Trophoblast cell (in vitro differentiated cells and primary cell): Measurements from ENCODE around the gene CGB2.

Source experiments
- DNase-seq, 2 donors: peaks; one replicate each; pipeline ENCODE4 v3.0.0-alpha.2; 2016
- H2AFZ ChIP-seq: 2 replicates; pipeline ENCODE4 v1.6.1; 2013; ENCODE audit warnings: low read length, moderate library complexity, mild to moderate bottlenecking; ENCODE audit not compliant: insufficient read depth, poor library complexity
- H2AK5ac ChIP-seq: 2 replicates; pipeline ENCODE4 v1.6.1; 2013; ENCODE audit warnings: mild to moderate bottlenecking, low read length
- H2BK120ac ChIP-seq: 2 replicates; pipeline ENCODE4 v1.6.1; 2013; ENCODE audit warnings: low read length, mild to moderate bottlenecking, moderate library complexity; ENCODE audit not compliant: insufficient read depth, poor library complexity
- H2BK12ac ChIP-seq: 2 replicates; pipeline ENCODE4 v1.6.1; 2013; ENCODE audit warnings: mild to moderate bottlenecking, low read length, moderate library complexity
- H2BK5ac ChIP-seq: 2 replicates; pipeline ENCODE4 v1.6.1; 2013; ENCODE audit warnings: low read length, low read depth, moderate library complexity, mild to moderate bottlenecking; ENCODE audit not compliant: poor library complexity
- H3K14ac ChIP-seq: 2 replicates; pipeline ENCODE4 v1.6.1; 2013; ENCODE audit warnings: mild to moderate bottlenecking, low read length
- H3K18ac ChIP-seq: 2 replicates; pipeline ENCODE4 v1.6.1; 2013; ENCODE audit warnings: mild to moderate bottlenecking, low read length
- H3K23ac ChIP-seq: 2 replicates; pipeline ENCODE4 v1.6.1; 2013; ENCODE audit warnings: low read length
- H3K27ac ChIP-seq: 2 replicates; pipeline ENCODE4 v1.5.1; 2013; ENCODE audit warnings: low read depth, mild to moderate bottlenecking, inconsistent platforms, low read length, moderate library complexity
- H3K27me3 ChIP-seq: 2 replicates; pipeline ENCODE4 v1.6.1; 2013; ENCODE audit warnings: inconsistent platforms, mild to moderate bottlenecking, low read length, moderate library complexity; ENCODE audit not compliant: insufficient read depth
- H3K36me3 ChIP-seq, 2 experiments: 1 replicate in 1 of 2; 2 replicates in 1 of 2; pipeline ENCODE4 v1.6.1; 2013; ENCODE audit warnings: low read length in 2 of 2, mild to moderate bottlenecking in 2 of 2, moderate library complexity in 1 of 2; ENCODE audit not compliant: insufficient read depth in 2 of 2, control insufficient read depth in 1 of 2
- H3K4ac ChIP-seq: 2 replicates; pipeline ENCODE4 v1.6.1; 2013; ENCODE audit warnings: low read depth, mild to moderate bottlenecking, low read length, moderate library complexity
- H3K4me1 ChIP-seq, 2 experiments: 1 replicate in 1 of 2; 2 replicates in 1 of 2; pipeline ENCODE4 v1.6.1; 2013; ENCODE audit warnings: low read length in 2 of 2, mild to moderate bottlenecking in 2 of 2, moderate library complexity in 1 of 2; ENCODE audit not compliant: insufficient read depth in 2 of 2, control insufficient read depth in 1 of 2
- H3K4me2 ChIP-seq: 2 replicates; pipeline ENCODE4 v1.6.1; 2013; ENCODE audit warnings: inconsistent platforms, mild to moderate bottlenecking, low read length, moderate library complexity
- H3K4me3 ChIP-seq: 2 replicates; pipeline ENCODE4 v1.5.1; 2013; ENCODE audit warnings: mild to moderate bottlenecking, low read depth, low read length, inconsistent platforms
- H3K79me1 ChIP-seq: one replicate; pipeline ENCODE4 v1.6.1; 2013; ENCODE audit warnings: low read length
- H3K79me2 ChIP-seq: 2 replicates; pipeline ENCODE4 v1.6.1; 2013; ENCODE audit warnings: low read length, mild to moderate bottlenecking; ENCODE audit not compliant: control insufficient read depth, insufficient read depth, poor library complexity
- H3K9ac ChIP-seq: 2 replicates; pipeline ENCODE4 v1.6.1; 2013; ENCODE audit warnings: mild to moderate bottlenecking, low read length
- H3K9me3 ChIP-seq: 2 replicates; pipeline ENCODE4 v1.6.1; 2013; ENCODE audit warnings: low read depth, mild to moderate bottlenecking, control low read depth, inconsistent platforms, low read length; ENCODE audit not compliant: insufficient read depth
- H4K12ac ChIP-seq: 2 replicates; pipeline ENCODE4 v1.6.1; 2013; ENCODE audit warnings: low read depth, mild to moderate bottlenecking, low read length, moderate library complexity
- H4K8ac ChIP-seq: 2 replicates; pipeline ENCODE4 v1.6.1; 2013; ENCODE audit warnings: low read depth, mild to moderate bottlenecking, low read length, moderate library complexity
- H4K91ac ChIP-seq: one replicate; pipeline ENCODE4 v1.6.1; 2013; ENCODE audit warnings: low read depth, mild to moderate bottlenecking, low read length, moderate library complexity
- WGBS: extraction: QIAGEN DNeasy Blood & Tissue Kit; methylation state at CpG from one replicate; pipeline ENCODE4 v1.1.7; 2013; ENCODE audit warnings: missing lambda C conversion rate; ENCODE audit not compliant: insufficient read length, insufficient coverage; ENCODE audit errors: extremely low coverage; 5-methylcytosine and 5-hydroxymethylcytosine counted together

The CGB2 gene

DNA sequence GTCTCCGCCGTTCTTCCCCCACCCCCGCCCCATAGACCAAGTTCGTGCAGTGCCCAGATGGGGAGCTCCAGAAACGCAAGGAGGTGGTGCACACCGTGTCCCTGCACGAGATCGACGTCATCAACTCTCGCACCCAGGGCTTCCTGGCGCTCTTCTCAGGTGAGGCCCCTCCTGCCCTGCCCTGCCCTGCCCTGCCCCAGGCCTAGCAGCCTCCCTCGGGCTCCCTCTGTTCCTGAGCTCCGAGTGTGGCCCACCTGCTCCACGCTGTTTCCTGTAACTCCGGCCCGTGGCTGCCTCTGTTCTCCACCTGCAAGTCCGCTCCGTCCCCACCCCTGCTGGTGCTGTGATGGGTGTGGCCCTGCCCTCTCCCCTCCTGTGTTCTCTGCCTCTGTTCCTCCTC, 21.2 kb upstream of the CGB2 start:
- no peak overlapping the region for H2AK5ac ChIP-seq
- H3K79me1 ChIP-seq: peaks cover 8% of the 10 kb centered on the region
- H3K27ac ChIP-seq: no peak overlapping the region
- no peak overlapping the region for H4K8ac ChIP-seq
- no peak overlapping the region for H3K18ac ChIP-seq
- no peak for DNase-seq
- H3K4me2 ChIP-seq: no peak overlapping the region
- no peaks in the 10 kb centered on the region for H3K27me3 ChIP-seq
- H4K91ac ChIP-seq: no peak overlapping the region
- no peak overlapping the region for H3K9ac ChIP-seq
- H3K4ac ChIP-seq: no peak overlapping the region
- no peak overlapping the region for H3K4me3 ChIP-seq
- H3K79me2 ChIP-seq: no peaks in the 10 kb centered on the region
- no CpG with 5 or more reads among the region's 18 CpGs for WGBS
- H2BK12ac ChIP-seq: no peak overlapping the region
- H3K4me1 ChIP-seq: no peaks in the 10 kb centered on the region
- no peak overlapping the region for H3K23ac ChIP-seq
- peaks cover 3% of the 10 kb centered on the region for H3K9me3 ChIP-seq
- no peak overlapping the region for H2BK120ac ChIP-seq
- H3K36me3 ChIP-seq: peaks cover 62 to 66% of the 10 kb centered on the region in 2 experiments
- no peak overlapping the region for H4K12ac ChIP-seq
- H2AFZ ChIP-seq: no peak overlapping the region
- no peak overlapping the region for H3K14ac ChIP-seq
- no peak overlapping the region for H2BK5ac ChIP-seq

DNA sequence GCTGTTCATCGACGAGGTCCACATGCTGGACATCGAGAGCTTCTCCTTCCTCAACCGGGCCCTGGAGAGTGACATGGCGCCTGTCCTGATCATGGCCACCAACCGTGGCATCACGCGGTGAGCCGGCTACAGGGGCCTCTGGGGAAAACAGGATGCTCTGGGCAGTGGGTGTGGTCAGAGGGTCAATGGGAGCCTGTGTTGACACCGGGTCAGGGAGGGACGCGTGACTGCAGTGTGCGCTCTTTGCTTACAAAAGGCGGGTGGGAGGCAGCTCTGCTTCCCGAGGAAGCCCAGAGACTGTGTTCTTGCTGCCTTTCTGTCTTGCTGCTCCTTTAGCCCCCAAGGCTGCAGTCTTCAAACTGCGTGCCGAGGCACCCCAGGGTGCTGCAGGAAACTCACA, 20.5 kb upstream of the CGB2 start:
- Histone ChIP-seq H2BK120ac (no peak overlapping the region), H3K27ac (no peak overlapping the region), H3K36me3 (peaks cover 61 to 68% of the 10 kb centered on the region in 2 experiments), H2BK5ac (no peak overlapping the region), H4K91ac (peak overlapping the region; percentile 42), H3K9me3 (peaks cover 3% of the 10 kb centered on the region), H3K9ac (no peak overlapping the region), H3K23ac (no peak overlapping the region), H2AFZ (no peak overlapping the region), H2BK12ac (no peak overlapping the region), H2AK5ac (no peak overlapping the region), H3K14ac (no peak overlapping the region), H4K12ac (no peak overlapping the region), H3K4ac (no peak overlapping the region), H3K4me3 (no peak overlapping the region), H3K4me2 (no peak overlapping the region), H4K8ac (no peak overlapping the region), H3K27me3 (no peaks in the 10 kb centered on the region), H3K79me1 (peaks cover 8% of the 10 kb centered on the region), H3K4me1 (no peaks in the 10 kb centered on the region), H3K79me2 (no peaks in the 10 kb centered on the region), H3K18ac (no peak overlapping the region)
- no peak for DNase-seq
- WGBS: no CpG with 5 or more reads among the region's 17 CpGs

DNA sequence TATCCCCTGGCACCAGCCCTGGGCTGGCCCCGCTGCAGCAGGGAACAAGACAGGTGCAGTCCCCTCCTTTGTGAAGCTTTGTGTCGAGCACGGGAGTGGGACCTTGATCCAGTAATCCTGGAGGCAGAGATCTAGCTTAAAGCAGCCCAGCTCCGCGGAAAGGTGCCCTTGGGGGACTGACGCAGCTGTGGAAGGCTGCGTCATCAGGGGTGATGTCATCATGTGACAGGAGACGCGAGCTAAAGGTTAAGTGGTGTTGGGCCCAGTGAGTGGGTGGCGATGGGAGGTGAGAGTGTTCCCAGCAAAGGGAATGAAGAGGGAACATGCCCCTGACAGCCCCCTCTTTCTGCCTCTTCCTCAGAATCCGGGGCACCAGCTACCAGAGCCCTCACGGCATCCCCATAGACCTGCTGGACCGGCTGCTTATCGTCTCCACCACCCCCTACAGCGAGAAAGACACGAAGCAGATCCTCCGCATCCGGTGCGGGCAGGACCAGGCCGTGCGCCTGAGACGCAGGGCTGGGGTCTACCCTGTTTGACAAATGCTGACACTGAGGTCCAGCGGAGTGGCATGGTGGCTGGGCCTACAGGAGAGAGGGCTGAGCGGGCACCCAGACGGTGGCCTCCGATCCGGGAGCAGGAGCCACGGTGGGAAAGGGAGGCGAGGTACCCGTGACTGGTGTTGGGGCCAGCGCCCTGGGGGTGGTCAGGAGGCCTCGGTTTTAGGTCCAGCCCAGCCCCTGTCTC, 17.4 kb upstream of the CGB2 start:
- Histone ChIP-seq H3K79me2 (no peaks in the 10 kb centered on the region), H3K18ac (no peak overlapping the region), H2AFZ (no peak overlapping the region), H3K36me3 (peaks cover 51 to 56% of the 10 kb centered on the region in 2 experiments), H3K23ac (no peak overlapping the region), H3K27ac (no peak overlapping the region), H2BK12ac (no peak overlapping the region), H3K79me1 (peaks cover 12% of the 10 kb centered on the region), H2BK5ac (no peak overlapping the region), H3K27me3 (peaks cover 7% of the 10 kb centered on the region), H4K12ac (no peak overlapping the region), H2AK5ac (no peak overlapping the region), H4K8ac (peak overlapping the region; percentile 8), H3K9me3 (peaks cover 3% of the 10 kb centered on the region), H2BK120ac (peak overlapping the region; percentile 35), H3K4me3 (no peak overlapping the region), H3K4ac (no peak overlapping the region), H3K14ac (peak overlapping the region; percentile 21), H3K4me2 (no peak overlapping the region), H4K91ac (peak overlapping the region; percentile 81), H3K4me1 (peaks cover 5 to 11% of the 10 kb centered on the region in 2 experiments), H3K9ac (no peak overlapping the region)
- DNase-seq: peak; percentile 75 to 87
- no CpG with 5 or more reads among the region's 32 CpGs for WGBS

DNA sequence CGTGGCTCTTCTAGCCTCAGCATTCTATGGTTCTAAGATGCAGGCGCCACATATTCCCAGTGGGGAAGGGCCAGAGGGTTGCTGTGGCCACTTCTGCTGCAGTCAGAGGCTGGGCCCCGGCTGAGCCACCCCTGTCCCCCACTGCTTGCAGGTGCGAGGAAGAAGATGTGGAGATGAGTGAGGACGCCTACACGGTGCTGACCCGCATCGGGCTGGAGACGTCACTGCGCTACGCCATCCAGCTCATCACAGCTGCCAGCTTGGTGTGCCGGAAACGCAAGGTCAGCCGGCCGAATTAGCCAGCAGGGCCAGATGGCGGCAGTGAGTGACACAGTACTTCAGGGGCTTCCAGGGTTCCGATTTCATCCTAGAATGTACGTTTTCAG, 16.8 kb upstream of the CGB2 start:
- H3K4me1 ChIP-seq: peaks cover 5 to 11% of the 10 kb centered on the region in 2 experiments
- no peak overlapping the region for H4K8ac ChIP-seq
- peaks cover 3% of the 10 kb centered on the region for H3K9me3 ChIP-seq
- peak overlapping the region; percentile 21 for H3K14ac ChIP-seq
- H3K27ac ChIP-seq: no peak overlapping the region
- peak overlapping the region; percentile 4 for H2BK120ac ChIP-seq
- no peak overlapping the region for H3K4ac ChIP-seq
- no peaks in the 10 kb centered on the region for H3K79me2 ChIP-seq
- no CpG with 5 or more reads among the region's 18 CpGs for WGBS
- H3K4me3 ChIP-seq: no peak overlapping the region
- no peak for DNase-seq
- no peak overlapping the region for H3K9ac ChIP-seq
- no peak overlapping the region for H2BK12ac ChIP-seq
- no peak overlapping the region for H2BK5ac ChIP-seq
- H2AK5ac ChIP-seq: peak overlapping the region; percentile 44
- H3K18ac ChIP-seq: peak overlapping the region; percentile 12
- no peak overlapping the region for H4K12ac ChIP-seq
- H3K4me2 ChIP-seq: no peak overlapping the region
- peaks cover 12% of the 10 kb centered on the region for H3K79me1 ChIP-seq
- peaks cover 7% of the 10 kb centered on the region for H3K27me3 ChIP-seq
- peaks cover 45 to 50% of the 10 kb centered on the region in 2 experiments for H3K36me3 ChIP-seq
- peak overlapping the region; percentile 81 for H4K91ac ChIP-seq
- H2AFZ ChIP-seq: no peak overlapping the region
- H3K23ac ChIP-seq: no peak overlapping the region
